HUDEP-2 (cell line): ENCODE results near the gene MRPL34.
A peak's percentile ranks its signal among the peaks of the same experiment; 100 is the strongest.

Source experiments
- DNase-seq, 76 experiments: peaks; one replicate each; lab custom pipeline; 2025; ENCODE audit not compliant: unreplicated experiment in 76 of 76; lab: John Stamatoyannopoulos, UW

The MRPL34 gene

GRCh38 chr19:17307876-17308377 is 2.3 kb downstream of the MRPL34 start:
- no peak for DNase-seq

- peak; percentile 76 to 100 (median 100) for DNase-seq
Observed at GRCh38 chr19:17309198-17309964, 3.7 kb downstream of the MRPL34 start, which contains the start of gene DDA1. Gene DDA1 (plus strand): TSS chr19:17309563. CDS start chr19:17309655, 92 bp downstream.

GRCh38 chr19:17309965-17310461 is 4.3 kb downstream of the MRPL34 start:
- DNase-seq = peak in 3 of 76 experiments; percentile 25 to 54 (median 50)

- DNase-seq = no peak
Observed at GRCh38 chr19:17311455-17312188, 6.0 kb downstream of the MRPL34 start.

- DNase-seq = no peak
Observed at GRCh38 chr19:17312189-17313113, 6.8 kb downstream of the MRPL34 start.

GRCh38 chr19:17314007-17314593 is 8.4 kb downstream of the MRPL34 start:
- peak in 44 of 76 experiments; percentile 20 to 80 (median 48) for DNase-seq

GRCh38 chr19:17318966-17319365 is 13.3 kb downstream of the MRPL34 start:
- no peak for DNase-seq

- DNase-seq = no peak
Observed at GRCh38 chr19:17319473-17320238, 14.0 kb downstream of the MRPL34 start.

GRCh38 chr19:17320435-17320834 is 14.8 kb downstream of the MRPL34 start:
- DNase-seq = no peak

- DNase-seq = no peak
Observed at GRCh38 chr19:17321655-17322489, 16.2 kb downstream of the MRPL34 start.

- DNase-seq = no peak
Observed at GRCh38 chr19:17322854-17323253, 17.2 kb downstream of the MRPL34 start.

GRCh38 chr19:17323300-17323963 is 17.8 kb downstream of the MRPL34 start:
- no peak for DNase-seq

- DNase-seq = peak in 4 of 76 experiments; percentile 7 to 30 (median 20)
Observed at GRCh38 chr19:17323964-17324332, 18.3 kb downstream of the MRPL34 start.

- no peak for DNase-seq
Observed at GRCh38 chr19:17324357-17325114, 18.9 kb downstream of the MRPL34 start.

- no peak for DNase-seq
Observed at GRCh38 chr19:17325133-17325532, 19.5 kb downstream of the MRPL34 start.

- DNase-seq = no peak
Observed at GRCh38 chr19:17325881-17326594, 20.4 kb downstream of the MRPL34 start.

- no peak for DNase-seq
Observed at GRCh38 chr19:17326595-17326966, 20.9 kb downstream of the MRPL34 start.
